Stomach smooth muscle (tissue), 2 donors: Measurements from ENCODE around the gene RCBTB1.

Source experiments
- H3K27ac ChIP-seq: one replicate; pipeline ENCODE4 v1.7.0; 2013; ENCODE audit warnings: mild to moderate bottlenecking, low read length, inconsistent platforms
- H3K27me3 ChIP-seq, 2 donors: one replicate each; pipeline ENCODE4 v1.7.0; 2013; ENCODE audit warnings: low read length in 2 of 2; ENCODE audit not compliant: insufficient read depth in 2 of 2, control insufficient read depth in 1 of 2
- H3K36me3 ChIP-seq, 2 donors: one replicate each; pipeline ENCODE4 v1.7.0; 2013; ENCODE audit warnings: low read length in 2 of 2; ENCODE audit not compliant: control insufficient read depth in 2 of 2, insufficient read depth in 2 of 2
- H3K4me1 ChIP-seq: one replicate; pipeline ENCODE4 v1.7.0; 2013; ENCODE audit warnings: low read length; ENCODE audit not compliant: control insufficient read depth, insufficient read depth
- H3K4me3 ChIP-seq, 2 donors: one replicate each; pipeline ENCODE4 v1.7.0; 2013; ENCODE audit warnings: low read length in 2 of 2
- H3K9ac ChIP-seq, 2 donors: one replicate each; pipeline ENCODE4 v1.7.0; 2013; ENCODE audit warnings: low read length in 2 of 2, mild to moderate bottlenecking in 1 of 2
- H3K9me3 ChIP-seq, 2 donors: one replicate each; pipeline ENCODE4 v1.7.0; 2013; ENCODE audit warnings: low read length in 2 of 2; ENCODE audit not compliant: control insufficient read depth in 2 of 2
- donor health status: healthy.
- donor health status: Pancreatic carcinoma.

The RCBTB1 gene

DNA sequence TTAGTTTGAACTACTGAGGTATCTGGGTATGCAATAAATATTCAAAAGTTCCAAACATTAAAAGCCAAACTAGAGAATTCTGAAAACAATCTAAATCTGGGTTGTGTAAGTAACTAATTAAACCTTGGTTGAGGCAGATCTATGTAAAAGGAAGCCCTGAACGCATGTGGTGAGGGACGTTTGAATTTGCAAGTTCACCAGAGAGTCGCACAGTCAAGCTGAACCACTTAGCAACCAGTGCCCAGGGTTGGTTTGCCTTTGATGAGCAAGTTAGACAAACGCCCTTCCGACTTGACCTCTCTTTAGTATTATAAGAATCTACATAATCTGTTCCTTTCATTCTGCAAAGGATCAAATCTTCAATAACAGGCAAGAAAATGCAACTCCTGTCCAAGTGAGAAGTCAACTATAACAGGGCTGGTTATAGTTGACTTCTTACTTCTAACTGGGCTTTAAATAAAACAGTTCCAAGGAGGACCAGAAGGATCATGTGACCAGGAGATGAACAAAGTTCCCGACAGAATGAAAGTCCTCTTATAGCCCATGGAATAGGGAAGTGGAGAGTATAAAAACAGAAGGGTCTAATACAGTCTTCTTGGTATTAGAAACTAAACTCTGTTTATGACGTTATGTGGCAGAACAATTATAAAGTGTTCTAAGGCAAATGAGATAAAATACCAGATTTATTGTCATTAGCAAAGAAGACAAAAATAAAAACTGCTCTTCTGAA lies 49.0 kb downstream of the RCBTB1 start:
- Histone ChIP-seq H3K36me3 (peaks cover 5 to 6% of the 10 kb centered on the region in 2 donors), H3K4me1 (no peaks in the 10 kb centered on the region), H3K9me3 (no peaks in the 10 kb centered on the region), H3K9ac (no peak overlapping the region), H3K27ac (no peak overlapping the region), H3K27me3 (no peaks in the 10 kb centered on the region), H3K4me3 (no peak overlapping the region)

DNA sequence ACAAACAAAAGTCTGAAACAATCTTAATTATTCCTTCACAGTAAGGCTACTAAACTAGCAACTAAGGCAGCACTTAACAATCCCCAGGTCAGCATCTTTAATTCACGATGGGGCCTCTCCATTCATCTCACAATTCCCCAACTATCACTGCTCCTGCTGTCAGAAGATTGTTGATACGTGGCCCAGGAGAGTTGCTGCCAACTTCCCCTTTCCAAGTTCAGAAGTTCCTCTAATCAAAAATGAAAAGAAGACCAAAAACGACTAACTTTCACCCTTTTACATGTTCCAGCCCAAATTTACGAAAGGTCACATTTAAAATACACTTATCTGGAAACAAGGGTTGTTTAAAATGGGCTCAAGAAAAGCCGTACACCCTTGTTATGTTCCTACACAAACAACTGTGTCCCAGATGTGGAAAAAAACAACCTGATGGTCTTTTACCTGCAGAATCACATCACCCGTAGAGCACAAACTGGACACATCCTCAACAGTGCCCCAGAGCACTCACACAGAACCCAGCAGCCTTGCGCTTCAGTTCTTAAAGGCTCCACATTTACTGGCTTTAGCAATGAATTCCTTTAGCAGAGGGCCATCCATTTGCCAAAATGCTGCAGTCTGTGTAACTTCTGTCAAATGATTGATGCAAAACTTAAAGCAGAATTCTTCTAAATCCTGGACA lies 51.6 kb downstream of the RCBTB1 start:
- H3K4me3 ChIP-seq, result no peak overlapping the region
- H3K4me1 ChIP-seq, result no peaks in the 10 kb centered on the region
- H3K27me3 ChIP-seq, result no peaks in the 10 kb centered on the region
- no peaks in the 10 kb centered on the region for H3K9me3 ChIP-seq
- peaks cover 0 to 7% of the 10 kb centered on the region in 2 donors for H3K36me3 ChIP-seq
- no peak overlapping the region for H3K9ac ChIP-seq
- no peak overlapping the region for H3K27ac ChIP-seq

GRCh38 chr13:49533011-49533410 lies 52.3 kb downstream of the RCBTB1 start:
- no peaks in the 10 kb centered on the region for H3K4me1 ChIP-seq
- no peak overlapping the region for H3K9ac ChIP-seq
- H3K9me3 ChIP-seq, result no peaks in the 10 kb centered on the region
- H3K4me3 ChIP-seq, result no peak overlapping the region
- no peaks in the 10 kb centered on the region for H3K27me3 ChIP-seq
- H3K27ac ChIP-seq, result no peak overlapping the region
- H3K36me3 ChIP-seq, result peaks cover 2 to 9% of the 10 kb centered on the region in 2 donors

GRCh38 chr13:49532593-49532992 lies 52.8 kb downstream of the RCBTB1 start:
- Histone ChIP-seq H3K9me3 (no peaks in the 10 kb centered on the region), H3K36me3 (peaks cover 3 to 9% of the 10 kb centered on the region in 2 donors), H3K27me3 (no peaks in the 10 kb centered on the region), H3K4me1 (no peaks in the 10 kb centered on the region), H3K27ac (no peak overlapping the region), H3K9ac (no peak overlapping the region), H3K4me3 (no peak overlapping the region)

DNA sequence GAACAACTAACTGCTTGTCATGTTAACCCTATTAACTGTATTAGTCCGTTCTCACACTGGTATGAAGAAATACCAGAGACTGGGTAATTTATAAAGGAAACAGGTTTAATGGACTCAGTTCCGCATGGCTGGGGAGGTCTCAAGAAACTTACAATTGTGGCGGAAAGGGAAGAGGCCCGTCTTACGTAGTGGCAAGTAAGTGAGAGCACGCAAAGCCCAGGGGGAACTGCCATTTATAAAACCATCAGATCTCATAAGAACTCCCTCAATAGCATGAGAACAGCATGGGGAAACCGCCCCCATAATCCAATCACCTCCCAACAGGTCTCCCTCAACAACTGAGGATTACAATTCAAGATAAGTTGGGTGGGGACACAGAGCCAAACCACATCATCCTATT lies 54.9 kb downstream of the RCBTB1 start:
- Histone ChIP-seq H3K9ac (no peak overlapping the region), H3K27me3 (no peaks in the 10 kb centered on the region), H3K9me3 (no peaks in the 10 kb centered on the region), H3K4me3 (no peak overlapping the region), H3K36me3 (peaks cover 3 to 13% of the 10 kb centered on the region in 2 donors), H3K4me1 (no peaks in the 10 kb centered on the region), H3K27ac (no peak overlapping the region)

GRCh38 chr13:49528161-49528560 lies 57.2 kb downstream of the RCBTB1 start:
- H3K4me3 ChIP-seq, result no peak overlapping the region
- peaks cover 3 to 13% of the 10 kb centered on the region in 2 donors for H3K36me3 ChIP-seq
- no peaks in the 10 kb centered on the region for H3K27me3 ChIP-seq
- no peak overlapping the region for H3K9ac ChIP-seq
- H3K27ac ChIP-seq, result no peak overlapping the region
- no peaks in the 10 kb centered on the region for H3K4me1 ChIP-seq
- H3K9me3 ChIP-seq, result no peaks in the 10 kb centered on the region

DNA sequence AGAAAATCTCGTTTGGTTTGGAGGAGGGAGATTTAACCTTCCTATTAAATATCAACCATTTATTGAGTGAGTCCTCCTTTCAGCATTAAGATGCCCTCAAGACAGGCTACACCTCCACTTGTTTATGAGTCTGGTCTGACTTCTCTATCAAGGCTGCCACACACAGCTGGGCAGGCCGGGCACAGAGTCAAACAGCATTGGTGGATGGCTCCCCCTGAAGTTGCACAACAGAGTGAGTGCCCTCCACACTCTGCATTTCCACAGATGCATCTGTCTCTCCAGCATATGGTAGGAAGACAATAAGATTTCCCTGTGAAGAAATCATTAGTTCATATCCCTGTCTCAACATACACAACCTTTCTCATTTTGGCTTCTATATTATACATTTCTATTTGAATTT lies 58.2 kb downstream of the RCBTB1 start:
- no peak overlapping the region for H3K4me3 ChIP-seq
- peaks cover 3 to 15% of the 10 kb centered on the region in 2 donors for H3K36me3 ChIP-seq
- H3K4me1 ChIP-seq, result no peaks in the 10 kb centered on the region
- H3K27ac ChIP-seq, result no peak overlapping the region
- no peaks in the 10 kb centered on the region for H3K9me3 ChIP-seq
- no peaks in the 10 kb centered on the region for H3K27me3 ChIP-seq
- H3K9ac ChIP-seq, result no peak overlapping the region

DNA sequence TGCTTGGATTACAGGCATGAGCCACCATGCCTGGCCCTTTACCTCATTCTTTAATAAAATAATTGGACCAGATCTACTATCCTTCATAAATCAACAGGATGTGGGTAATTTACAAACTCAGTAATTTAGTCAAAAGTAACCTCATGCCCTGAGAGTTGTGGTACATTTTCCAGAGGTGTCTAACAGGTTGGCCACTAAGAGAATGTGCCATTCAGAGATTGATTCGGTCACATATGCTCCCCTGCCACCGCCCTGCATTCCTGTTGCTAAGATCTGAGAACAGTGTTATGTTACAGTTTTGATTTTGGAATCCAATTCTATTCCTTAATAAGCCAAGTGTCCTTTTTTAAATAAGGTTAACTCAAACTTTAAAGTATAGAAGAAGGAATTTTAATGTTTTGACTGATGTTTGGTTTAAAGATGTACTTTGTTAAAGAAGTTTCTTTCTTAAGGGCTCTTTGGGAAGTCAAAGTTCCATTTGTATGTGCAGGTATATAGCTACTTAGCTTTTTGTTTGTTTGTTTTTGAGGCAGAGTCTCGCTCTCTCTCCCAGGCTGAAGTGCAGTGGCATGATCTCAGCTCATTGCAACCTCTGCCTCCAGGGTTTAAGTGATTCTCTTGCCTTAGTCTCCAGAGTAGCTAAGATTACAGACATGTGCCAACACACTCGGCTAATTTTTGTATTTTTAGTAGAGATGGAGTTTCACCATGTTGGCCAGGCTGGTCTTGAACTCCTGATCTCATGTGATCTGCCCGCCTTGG lies 60.4 kb downstream of the RCBTB1 start:
- Histone ChIP-seq H3K36me3 (peaks cover 3 to 25% of the 10 kb centered on the region in 2 donors), H3K4me3 (no peak overlapping the region), H3K27me3 (no peaks in the 10 kb centered on the region), H3K9ac (no peak overlapping the region), H3K9me3 (no peaks in the 10 kb centered on the region), H3K4me1 (no peaks in the 10 kb centered on the region), H3K27ac (no peak overlapping the region)

DNA sequence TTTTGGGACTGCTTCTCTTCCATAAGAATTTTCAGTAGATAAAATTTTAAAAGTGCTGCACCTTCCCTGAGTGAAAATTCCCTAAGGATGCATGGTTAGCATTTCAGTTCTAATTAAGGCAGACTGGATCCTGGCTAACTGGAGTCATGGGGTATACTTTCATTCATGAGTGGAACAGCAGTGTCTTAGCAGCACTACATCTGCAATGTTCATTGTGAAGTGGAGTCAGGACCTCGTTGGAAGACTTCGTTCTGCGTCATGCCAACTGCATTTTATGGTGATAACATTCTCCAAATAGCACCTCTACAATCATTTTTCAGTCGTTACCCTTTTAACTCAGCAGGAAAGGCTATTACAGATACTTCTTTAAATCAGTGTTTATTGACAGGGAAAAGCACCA lies 64.1 kb downstream of the RCBTB1 start:
- no peak overlapping the region for H3K9ac ChIP-seq
- no peak overlapping the region for H3K27ac ChIP-seq
- H3K36me3 ChIP-seq, result peaks cover 2 to 28% of the 10 kb centered on the region in 2 donors

DNA sequence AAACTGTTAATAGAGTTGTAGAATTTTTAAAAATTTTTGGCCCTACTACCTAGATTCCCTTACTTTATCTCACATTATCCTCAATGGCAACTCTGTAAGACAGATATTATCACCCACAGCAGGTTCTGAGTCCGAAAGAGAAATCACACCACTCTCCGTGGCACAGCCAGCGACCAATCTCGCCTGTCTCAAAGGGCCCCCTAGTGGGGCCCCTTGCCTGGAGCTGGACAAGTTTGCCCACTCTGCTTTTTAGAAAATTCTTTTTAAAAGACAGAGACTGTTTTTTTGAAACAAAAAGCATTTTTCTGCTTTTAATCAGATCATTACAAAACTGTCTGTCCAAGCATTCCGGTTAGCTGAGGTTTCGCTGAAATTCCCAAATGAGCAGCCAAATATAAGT lies 67.9 kb downstream of the RCBTB1 start:
- Histone ChIP-seq H3K4me3 (no peak overlapping the region), H3K4me1 (no peaks in the 10 kb centered on the region), H3K9ac (no peak overlapping the region), H3K36me3 (peaks cover 21 to 47% of the 10 kb centered on the region in 2 donors), H3K9me3 (no peaks in the 10 kb centered on the region), H3K27ac (no peak overlapping the region), H3K27me3 (no peaks in the 10 kb centered on the region)

More for the DNA sequence above, 64.1 kb downstream of the RCBTB1 start:
- Histone ChIP-seq H3K9me3 (no peaks in the 10 kb centered on the region), H3K4me3 (no peak overlapping the region), H3K27me3 (no peaks in the 10 kb centered on the region), H3K4me1 (no peaks in the 10 kb centered on the region)
